Measurements from ENCODE around the gene DCAF15. TPM values are rescaled to one million over a fixed set of nuclear protein-coding genes. Genes with fewer than 3 reads are reported as not detected.
"Not testable (repeated sequence)": the region's sequence is repeated elsewhere in the genome, so short reads cannot be mapped to it uniquely, and the experiment has no call there.

The DCAF15 gene
- total RNA-seq, 1 donor from 2014 or later = 35.0 TPM

DNA sequence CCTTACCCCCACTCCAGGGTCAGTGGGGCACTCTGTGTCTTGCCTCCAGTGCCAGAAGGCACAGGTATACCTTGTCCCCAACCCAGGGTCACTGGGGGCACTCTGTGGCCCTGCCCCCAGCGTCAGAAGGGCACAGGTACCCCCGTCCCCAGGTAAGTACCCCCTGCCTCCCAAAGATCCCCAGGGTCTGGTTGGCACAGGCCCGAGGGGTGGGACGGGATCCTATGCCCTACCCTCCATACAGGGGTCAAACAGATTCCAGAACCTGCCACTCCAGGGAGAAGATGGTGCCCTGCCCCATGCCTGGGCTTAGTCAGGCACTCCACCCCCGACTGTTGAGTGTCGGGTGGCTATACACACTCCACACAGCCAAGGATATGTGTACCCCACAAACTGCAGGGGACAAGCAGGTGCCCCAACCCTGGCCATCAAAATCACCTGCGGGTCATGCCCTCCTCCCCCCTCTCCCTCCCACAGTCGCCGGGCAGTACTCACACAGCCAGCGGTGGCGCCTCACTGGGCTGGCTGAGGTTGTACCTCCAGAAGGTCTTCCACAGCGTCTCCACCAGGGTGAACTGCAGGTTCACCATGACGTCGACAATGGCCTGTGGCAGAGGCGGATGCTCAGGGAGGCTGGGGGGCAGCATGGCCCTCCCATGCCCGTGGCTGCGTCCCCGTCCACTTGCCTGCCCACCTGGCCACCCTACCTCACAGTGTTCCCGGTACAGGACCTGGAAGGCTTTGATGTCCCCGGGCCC, 13.8 kb downstream of the DCAF15 start:
- Histone ChIP-seq H3K4me3 (no peak overlapping the region), H3K9me3 (no peaks in the 10 kb centered on the region), H3K36me3 (peaks cover 55 to 68% of the 10 kb centered on the region in 2 donors), H3K4me1 (no peaks in the 10 kb centered on the region), H3K27ac (no peak overlapping the region), H3K27me3 (no peaks in the 10 kb centered on the region)
- no peak for DNase-seq (ENCODE audit: low spot score in 2 of 2)
- TF ChIP-seq, protein P1, sequence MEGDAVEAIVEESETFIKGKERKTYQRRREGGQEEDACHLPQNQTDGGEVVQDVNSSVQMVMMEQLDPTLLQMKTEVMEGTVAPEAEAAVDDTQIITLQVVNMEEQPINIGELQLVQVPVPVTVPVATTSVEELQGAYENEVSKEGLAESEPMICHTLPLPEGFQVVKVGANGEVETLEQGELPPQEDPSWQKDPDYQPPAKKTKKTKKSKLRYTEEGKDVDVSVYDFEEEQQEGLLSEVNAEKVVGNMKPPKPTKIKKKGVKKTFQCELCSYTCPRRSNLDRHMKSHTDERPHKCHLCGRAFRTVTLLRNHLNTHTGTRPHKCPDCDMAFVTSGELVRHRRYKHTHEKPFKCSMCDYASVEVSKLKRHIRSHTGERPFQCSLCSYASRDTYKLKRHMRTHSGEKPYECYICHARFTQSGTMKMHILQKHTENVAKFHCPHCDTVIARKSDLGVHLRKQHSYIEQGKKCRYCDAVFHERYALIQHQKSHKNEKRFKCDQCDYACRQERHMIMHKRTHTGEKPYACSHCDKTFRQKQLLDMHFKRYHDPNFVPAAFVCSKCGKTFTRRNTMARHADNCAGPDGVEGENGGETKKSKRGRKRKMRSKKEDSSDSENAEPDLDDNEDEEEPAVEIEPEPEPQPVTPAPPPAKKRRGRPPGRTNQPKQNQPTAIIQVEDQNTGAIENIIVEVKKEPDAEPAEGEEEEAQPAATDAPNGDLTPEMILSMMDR (IDR thresholded peaks at IDR 0.05) = no peak
- intact Hi-C loops (cut with DNase I) = no loop called here

DNA sequence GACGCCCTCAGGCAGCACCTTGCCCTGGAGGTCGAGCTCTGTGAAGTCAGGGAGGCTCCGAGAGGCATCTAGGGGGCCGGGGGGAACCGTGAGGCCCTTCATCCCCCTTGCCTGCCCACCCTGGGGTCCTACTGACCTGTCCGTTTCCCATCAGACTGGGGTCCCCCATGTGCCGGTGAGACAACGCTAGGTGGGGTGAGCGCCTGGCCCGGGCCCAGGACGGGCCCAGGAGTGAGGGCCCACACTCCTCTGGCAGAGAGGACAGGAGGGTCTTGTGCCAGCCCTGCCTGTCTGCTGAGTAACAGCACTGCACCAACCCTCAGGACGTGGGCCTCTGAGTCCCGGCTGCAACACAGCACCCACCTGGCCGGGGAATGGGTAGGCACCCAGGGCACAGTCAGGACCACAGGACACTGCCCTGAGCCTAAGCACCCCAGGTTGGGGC, 14.4 kb downstream of the DCAF15 start:
- no peak overlapping the region for H3K27ac ChIP-seq
- H3K9me3 ChIP-seq = no peaks in the 10 kb centered on the region
- DNase-seq (ENCODE audit: low spot score in 2 of 2) = no peak
- H3K4me1 ChIP-seq = no peaks in the 10 kb centered on the region
- TF ChIP-seq, protein P1 (IDR thresholded peaks at IDR 0.05) = no peak
- H3K4me3 ChIP-seq = no peak overlapping the region
- intact Hi-C loops (cut with DNase I) = no loop called here
- no peaks in the 10 kb centered on the region for H3K27me3 ChIP-seq
- peaks cover 56 to 64% of the 10 kb centered on the region in 2 donors for H3K36me3 ChIP-seq

DNA sequence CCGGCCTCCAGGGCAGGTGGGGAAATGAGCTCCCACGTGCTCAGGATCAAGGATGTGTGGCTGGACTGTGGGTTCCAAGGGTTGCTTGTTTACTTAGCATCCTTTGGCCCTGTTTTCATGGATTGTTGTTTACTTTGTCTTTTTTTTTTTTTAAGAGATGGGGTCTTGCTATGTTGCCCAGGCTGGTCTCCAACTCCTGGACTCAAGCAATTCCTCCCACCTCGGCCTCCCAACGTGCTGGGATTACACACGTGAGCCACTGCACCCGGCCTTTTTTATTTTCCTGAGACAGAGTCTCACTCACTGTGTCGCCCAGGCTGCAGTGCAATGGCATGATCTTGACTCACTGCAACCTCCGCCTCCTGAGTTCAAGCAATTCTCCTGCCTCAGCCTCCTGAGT, 14.9 kb downstream of the DCAF15 start:
- H3K4me3 ChIP-seq; H3K9me3 ChIP-seq; H3K27ac ChIP-seq; H3K4me1 ChIP-seq; intact Hi-C loops (cut with DNase I); DNase-seq (ENCODE audit: low spot score in 2 of 2); H3K27me3 ChIP-seq: not testable (repeated sequence)
- H3K36me3 ChIP-seq = peaks cover 57 to 64% of the 10 kb centered on the region in 2 donors

DNA sequence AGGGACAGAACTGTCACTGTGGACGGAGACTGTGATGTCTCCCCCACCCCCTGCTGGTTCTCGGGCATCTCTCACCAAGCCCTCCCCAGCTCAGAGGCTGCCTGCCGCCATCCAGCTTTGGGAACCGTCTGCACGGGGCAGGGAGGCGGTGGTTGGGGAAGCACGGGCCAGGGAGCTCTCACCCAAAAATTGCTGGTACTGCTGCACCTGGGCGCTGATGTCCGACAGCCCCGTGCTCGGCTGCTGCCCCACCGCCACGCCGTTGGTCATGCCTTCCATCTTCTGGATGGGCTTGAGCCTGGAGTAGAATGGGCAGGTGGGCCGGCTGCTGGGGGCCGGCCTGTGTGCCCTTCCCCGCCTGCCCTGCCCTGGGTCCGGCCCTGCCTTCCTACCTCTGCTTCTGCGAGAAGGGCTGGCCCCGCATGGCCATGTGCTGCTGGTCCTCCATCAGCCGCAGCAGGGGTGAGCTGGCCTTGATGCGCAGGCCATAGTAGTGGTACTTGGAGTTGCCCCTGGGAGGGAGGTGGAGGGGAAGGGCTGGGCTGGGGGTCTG, 16.1 kb downstream of the DCAF15 start:
- DNase-seq (ENCODE audit: low spot score in 2 of 2) = no peak
- H3K4me1 ChIP-seq = no peaks in the 10 kb centered on the region
- H3K4me3 ChIP-seq = no peak overlapping the region
- H3K27me3 ChIP-seq = no peaks in the 10 kb centered on the region
- TF ChIP-seq, protein P1 (IDR thresholded peaks at IDR 0.05) = no peak
- H3K36me3 ChIP-seq = peaks cover 58 to 66% of the 10 kb centered on the region in 2 donors
- no peak overlapping the region for H3K27ac ChIP-seq
- no peaks in the 10 kb centered on the region for H3K9me3 ChIP-seq
- intact Hi-C loops (cut with DNase I) = no loop called here

DNA sequence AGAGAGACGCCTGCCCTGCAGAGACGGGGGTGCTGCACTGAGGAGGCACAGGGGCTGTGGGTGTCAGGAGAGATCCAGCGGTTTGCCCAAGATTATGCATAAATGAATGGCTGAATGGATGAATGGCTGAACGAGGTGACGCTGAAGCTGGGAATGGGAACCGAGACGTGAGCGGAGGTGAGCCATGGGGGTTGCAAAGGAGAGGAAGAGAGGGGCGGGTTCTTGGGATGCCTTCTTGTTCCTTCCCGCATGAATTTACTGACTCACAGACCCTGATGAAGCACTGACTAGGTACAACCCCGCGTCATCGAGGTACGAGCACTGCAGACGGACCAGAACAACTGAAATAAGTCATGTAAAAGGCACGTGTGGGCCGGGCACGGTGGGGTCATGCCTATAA, 16.7 kb downstream of the DCAF15 start:
- Histone ChIP-seq H3K4me3 (no peak overlapping the region), H3K36me3 (peaks cover 54 to 66% of the 10 kb centered on the region in 2 donors), H3K27ac (no peak overlapping the region), H3K27me3 (no peaks in the 10 kb centered on the region), H3K4me1 (no peaks in the 10 kb centered on the region), H3K9me3 (no peaks in the 10 kb centered on the region)
- intact Hi-C loops (cut with DNase I) = no loop called here
- TF ChIP-seq, protein P1 (IDR thresholded peaks at IDR 0.05) = no peak
- DNase-seq (ENCODE audit: low spot score in 2 of 2) = no peak

DNA sequence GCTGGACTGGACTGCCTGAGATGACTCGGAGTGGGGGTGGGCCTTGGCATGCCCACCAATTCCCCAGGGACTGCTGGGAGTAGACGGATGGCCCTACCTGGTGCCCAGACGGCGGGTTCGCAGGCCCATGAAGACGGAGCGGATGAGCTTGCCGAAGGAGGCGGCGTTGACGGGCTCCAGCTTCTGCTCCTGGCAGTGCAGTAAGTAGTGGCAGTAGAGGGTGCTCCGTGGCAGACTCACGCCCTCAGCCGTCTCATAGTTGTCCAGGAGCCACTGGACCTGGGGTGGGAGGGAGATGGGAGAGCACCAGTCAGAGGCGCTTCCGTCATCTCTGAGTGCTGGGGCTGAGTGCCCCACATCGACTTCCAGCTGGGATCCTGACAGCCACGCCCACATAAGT, 17.6 kb downstream of the DCAF15 start:
- no peaks in the 10 kb centered on the region for H3K4me1 ChIP-seq
- DNase-seq (ENCODE audit: low spot score in 2 of 2) = no peak
- H3K36me3 ChIP-seq = peaks cover 54 to 63% of the 10 kb centered on the region in 2 donors
- no peak overlapping the region for H3K4me3 ChIP-seq
- H3K27me3 ChIP-seq = no peaks in the 10 kb centered on the region
- TF ChIP-seq, protein P1 (IDR thresholded peaks at IDR 0.05) = no peak
- H3K9me3 ChIP-seq = no peaks in the 10 kb centered on the region
- intact Hi-C loops (cut with DNase I) = no loop called here
- no peak overlapping the region for H3K27ac ChIP-seq

DNA sequence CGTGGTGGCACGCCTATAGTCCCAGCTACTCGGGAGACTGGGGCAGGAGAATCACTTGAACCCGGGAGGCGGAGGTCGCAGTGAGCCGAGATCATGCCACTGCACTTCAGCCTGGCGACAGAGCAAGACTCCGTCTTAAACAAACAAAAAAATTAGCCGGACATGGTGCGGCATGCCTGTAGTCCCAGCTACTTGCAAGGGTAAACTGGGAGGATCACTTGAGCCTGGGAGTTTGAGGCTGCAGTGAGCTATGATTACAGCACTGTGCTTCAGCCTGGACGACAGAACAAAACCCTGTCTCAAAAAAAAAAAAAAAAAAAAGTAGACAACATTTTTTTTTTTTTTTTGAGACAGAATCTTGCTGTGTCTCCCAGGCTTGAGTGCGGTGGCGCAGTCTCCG, 19.6 kb downstream of the DCAF15 start:
- H3K4me1 ChIP-seq; intact Hi-C loops (cut with DNase I); H3K9me3 ChIP-seq; H3K27me3 ChIP-seq; H3K4me3 ChIP-seq; DNase-seq (ENCODE audit: low spot score in 2 of 2); H3K27ac ChIP-seq: not testable (repeated sequence)
- H3K36me3 ChIP-seq = peaks cover 42 to 44% of the 10 kb centered on the region in 2 donors
